Measurements from ENCODE around the gene ODF4. TPM values are rescaled to one million over a fixed set of nuclear protein-coding genes. Genes with fewer than 3 reads are reported as not detected.
A peak's percentile ranks its signal among the peaks of the same experiment; 100 is the strongest.
"Not testable (repeated sequence)": the region's sequence is repeated elsewhere in the genome, so short reads cannot be mapped to it uniquely, and the experiment has no call there.

The ODF4 gene
- total RNA-seq, 2 donors from 2014 or later = not detected

DNA sequence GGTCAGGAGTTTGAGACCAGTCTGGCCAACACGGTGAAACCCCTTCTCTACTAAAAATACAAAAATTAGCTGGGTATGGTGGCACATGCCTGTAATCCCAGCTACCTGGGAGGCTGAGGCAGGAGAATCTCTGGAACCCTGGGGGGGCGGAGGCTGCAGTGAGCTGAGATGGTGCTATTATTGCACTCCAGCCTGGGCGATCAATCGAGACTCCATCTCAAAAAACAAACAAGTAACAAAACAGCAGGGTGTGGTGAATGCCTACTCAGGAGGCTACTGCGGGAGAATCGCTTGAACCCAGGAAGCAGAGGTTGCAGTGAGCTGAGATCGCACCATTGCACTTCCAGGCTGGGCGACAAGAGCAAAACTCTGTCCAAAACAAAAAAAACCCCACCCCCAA, 38.5 kb downstream of the ODF4 start:
- peak overlapping the region; percentile 41 to 88 for H3K27ac Mint-ChIP-seq
- peaks cover 51 to 54% of the 10 kb centered on the region in 2 donors for H3K36me3 Mint-ChIP-seq
- not testable (repeated sequence) for DNase-seq (ENCODE audit: low spot score in 2 of 2); H3K9me3 Mint-ChIP-seq; ATAC-seq

DNA sequence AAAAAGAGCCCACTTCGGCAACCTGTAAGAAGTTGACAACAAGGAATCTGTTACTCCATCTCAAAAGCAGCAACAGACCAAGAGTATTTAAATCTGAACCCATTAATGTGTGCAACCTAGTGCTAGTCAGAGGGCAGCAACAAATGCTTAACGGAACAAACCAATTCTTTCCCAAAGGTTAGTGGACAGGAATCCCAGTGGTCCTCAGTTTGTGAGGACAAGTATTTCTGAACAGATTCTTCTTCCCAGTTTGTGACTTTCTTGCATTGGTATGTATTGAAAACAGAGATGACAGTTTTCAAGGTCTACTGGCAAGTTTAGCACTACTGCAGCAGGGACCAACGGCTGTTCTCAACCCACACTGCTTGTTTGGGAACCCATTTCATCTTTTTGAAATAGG, 40.4 kb downstream of the ODF4 start:
- H3K27ac Mint-ChIP-seq = no peak overlapping the region
- ATAC-seq (no peak), DNase-seq (ENCODE audit: low spot score in 2 of 2) (no peak)
- peaks cover 56 to 58% of the 10 kb centered on the region in 2 donors for H3K36me3 Mint-ChIP-seq
- no peaks in the 10 kb centered on the region for H3K9me3 Mint-ChIP-seq

DNA sequence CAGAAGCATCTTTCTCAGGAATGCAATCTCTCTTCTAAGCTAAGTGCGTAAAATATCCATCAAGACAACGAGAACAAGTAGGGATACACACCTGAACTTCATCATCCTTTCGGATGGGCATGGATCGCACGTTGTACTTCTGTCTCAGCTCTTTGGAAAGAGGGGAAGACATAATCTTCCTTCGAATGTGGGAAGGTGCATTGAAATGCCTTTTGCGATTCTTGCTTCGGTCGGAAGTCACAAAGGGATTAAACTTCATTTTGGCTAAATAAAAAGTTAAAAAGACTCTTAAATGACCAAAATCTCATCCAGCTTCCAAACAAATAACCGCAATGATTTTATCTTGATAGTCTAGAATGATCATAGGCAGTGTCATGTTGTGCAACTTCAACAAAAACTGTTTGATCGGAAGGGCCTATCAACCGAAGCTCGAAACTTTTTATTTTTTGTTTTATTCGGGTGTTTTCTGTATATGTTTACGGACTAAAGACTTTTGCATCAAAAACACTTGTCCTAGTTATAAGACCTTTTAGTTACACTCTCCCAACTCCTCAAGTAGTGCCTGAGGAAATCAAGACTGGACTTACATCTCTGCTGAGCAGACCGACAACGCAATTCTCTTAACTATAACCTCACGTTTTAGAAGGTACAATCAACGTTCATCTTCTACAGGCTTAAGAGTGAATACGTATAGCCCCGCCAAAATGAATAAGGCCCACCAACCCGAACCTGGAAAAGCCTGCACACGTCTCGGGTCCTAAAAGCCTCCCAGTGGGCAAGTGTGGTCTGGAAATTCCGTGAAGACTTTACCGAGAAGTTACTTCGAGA, 42.6 kb downstream of the ODF4 start:
- Mint-ChIP-seq H3K36me3 (peaks cover 49 to 54% of the 10 kb centered on the region in 2 donors), H3K27ac (peak overlapping the region; percentile 97 to 100), H3K9me3 (no peaks in the 10 kb centered on the region)
- DNase-seq (ENCODE audit: low spot score in 2 of 2) (no peak), ATAC-seq (no peak)

DNA sequence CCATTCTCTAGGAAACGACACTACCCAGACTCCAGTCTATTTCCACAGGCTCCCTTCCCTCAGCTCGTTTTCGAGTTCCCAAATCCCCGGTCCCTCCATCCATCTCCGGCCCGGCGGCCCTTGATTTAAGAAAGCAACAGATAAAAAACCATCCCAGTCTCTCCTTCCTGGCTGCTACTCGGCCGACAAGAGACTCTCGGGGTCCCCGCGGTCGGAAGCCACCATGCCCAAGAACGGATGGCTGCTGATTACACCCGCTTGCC, 43.2 kb downstream of the ODF4 start:
- DNase-seq (ENCODE audit: low spot score in 2 of 2) = no peak

DNA sequence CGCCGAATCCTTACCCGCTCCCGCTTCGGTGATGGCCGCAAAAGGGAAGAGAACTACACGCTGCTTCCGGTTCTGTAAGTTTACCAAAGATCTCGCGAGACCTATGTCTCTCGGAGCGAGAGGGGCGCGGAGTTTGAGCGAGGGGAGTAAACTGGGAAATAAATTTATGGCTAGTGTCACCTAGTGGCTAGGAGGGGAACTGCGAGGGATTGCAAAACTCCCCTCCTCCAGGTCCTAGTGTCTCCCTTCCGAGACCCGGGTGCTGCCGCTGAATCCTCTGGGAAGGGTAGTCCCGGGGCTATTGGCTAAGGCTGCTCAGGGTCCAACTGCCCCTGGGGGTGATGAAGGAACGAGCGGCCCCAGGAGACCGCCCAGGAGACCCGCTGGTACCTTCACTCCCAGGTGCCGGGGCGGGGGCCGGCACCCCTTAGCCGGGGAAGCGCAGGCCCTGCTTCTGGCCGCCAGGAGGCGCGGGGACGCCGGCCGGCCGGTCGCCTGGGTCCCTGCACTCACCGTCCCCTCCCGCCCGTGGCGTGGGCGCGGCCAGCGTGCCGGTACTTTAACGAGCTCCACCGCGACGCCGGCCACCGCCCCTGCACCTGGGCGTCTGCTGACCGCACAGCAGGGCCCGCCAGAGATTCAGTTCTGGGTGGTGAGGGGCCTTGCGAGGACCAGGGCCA, 43.6 kb downstream of the ODF4 start, which contains the start of gene RPL26:
Gene RPL26, minus strand, starts transcription at position 51 of the 680 bp plus-strand sequence. CDS start 883 bp downstream, outside the sequence.
- Mint-ChIP-seq H3K36me3 (peaks cover 45 to 49% of the 10 kb centered on the region in 2 donors), H3K9me3 (no peaks in the 10 kb centered on the region), H3K27ac (peak within 1 kb of the TSS; percentile 97 to 100)
- DNase-seq (ENCODE audit: low spot score in 2 of 2) (peak; percentile 93 to 96), ATAC-seq (peak; percentile 92)

More for the DNA sequence above, 43.2 kb downstream of the ODF4 start:
- H3K9me3 Mint-ChIP-seq = no peaks in the 10 kb centered on the region
- no peak for ATAC-seq
- H3K27ac Mint-ChIP-seq = peak overlapping the region; percentile 97 to 100
- H3K36me3 Mint-ChIP-seq = peaks cover 49% of the 10 kb centered on the region in 2 donors

DNA sequence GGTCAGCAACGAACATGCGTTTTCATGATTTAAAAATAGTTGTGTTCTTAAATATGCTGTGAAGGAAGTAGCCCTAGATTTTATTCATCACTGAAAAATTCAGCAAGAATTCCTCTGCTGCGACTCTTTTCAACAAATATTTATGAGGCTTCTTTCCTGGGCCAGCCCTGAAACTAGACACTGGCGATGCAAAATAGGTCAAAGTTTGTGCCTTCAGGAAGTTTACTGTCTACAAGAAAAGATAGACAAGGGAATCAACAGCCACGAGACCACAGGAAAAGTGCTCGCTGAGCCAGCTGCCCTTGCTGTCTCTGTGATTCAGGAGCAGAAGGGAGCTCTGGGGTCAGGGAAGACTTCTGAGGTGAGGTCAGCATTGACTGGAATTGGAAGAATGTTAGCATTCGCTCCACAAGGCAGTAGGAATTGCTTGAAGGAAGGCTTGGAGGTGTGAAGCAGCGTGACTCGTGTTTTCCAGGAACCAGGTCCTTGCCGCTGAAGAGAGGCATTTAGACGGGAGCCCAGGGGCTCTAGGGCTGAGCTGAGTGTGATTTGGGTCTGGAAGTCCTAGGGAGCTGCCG, 45.2 kb downstream of the ODF4 start:
- peak overlapping the region; percentile 88 to 97 for H3K27ac Mint-ChIP-seq
- ATAC-seq = no peak
- H3K9me3 Mint-ChIP-seq = no peaks in the 10 kb centered on the region
- peaks cover 33 to 37% of the 10 kb centered on the region in 2 donors for H3K36me3 Mint-ChIP-seq
- DNase-seq (ENCODE audit: low spot score in 2 of 2) = no peak

DNA sequence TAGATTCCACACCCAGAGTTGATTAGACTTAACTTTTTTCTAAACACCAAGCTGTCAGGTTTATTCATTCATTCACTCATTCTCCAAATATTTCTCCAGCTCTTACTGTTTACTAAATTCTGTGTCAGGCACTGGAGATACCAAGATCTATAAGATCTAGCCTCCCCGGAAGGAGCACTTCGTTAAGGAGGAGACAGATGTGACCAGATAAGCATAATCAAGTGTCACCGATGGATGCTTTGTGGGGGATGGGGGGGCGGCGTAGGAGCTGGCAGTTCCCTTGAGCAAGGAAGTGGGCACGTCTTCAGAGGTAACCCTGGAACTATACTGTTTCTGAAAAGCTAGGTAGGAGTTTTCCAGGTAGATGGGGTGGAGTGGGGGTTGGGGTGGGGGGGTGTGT, 47.2 kb downstream of the ODF4 start:
- no peaks in the 10 kb centered on the region for H3K9me3 Mint-ChIP-seq
- H3K36me3 Mint-ChIP-seq = peaks cover 15 to 20% of the 10 kb centered on the region in 2 donors
- peak overlapping the region in 1 of 2 donors; percentile 45 for H3K27ac Mint-ChIP-seq
- no peak for ATAC-seq
- no peak for DNase-seq (ENCODE audit: low spot score in 2 of 2)

DNA sequence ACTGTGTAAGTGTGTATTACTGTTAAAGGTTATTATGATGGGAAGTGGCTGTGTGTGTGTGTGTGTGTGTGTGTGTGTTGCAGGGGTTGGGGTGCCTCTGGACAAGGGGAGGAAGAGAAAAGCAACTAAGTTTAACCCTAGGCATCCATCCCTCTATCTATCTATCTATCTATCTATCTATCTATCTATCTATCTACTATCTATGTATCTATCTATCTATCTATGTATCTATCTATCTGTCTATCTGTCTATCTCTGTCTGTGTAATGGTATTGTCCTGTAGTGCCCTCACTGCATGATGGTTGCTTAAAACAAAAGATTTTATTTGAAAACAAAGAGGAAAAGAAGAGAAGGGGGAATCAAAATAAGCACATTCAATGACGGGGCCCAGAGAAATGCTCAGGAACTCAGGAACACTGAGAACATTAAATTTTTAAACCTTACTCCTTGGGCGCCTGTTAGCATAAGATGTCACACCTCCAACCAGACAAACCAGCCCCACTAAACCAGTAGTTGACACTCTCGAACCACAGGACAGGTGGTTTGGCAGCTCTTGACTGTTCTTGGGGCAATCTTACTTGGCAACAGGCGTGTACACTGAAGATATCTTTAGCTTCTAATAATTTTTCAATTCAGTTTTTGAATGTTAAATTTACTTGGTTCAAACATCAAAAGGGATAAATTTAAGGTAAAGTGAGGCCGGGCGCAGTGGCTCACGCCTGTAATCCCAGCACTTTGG, 48.4 kb downstream of the ODF4 start:
- Mint-ChIP-seq H3K9me3 (no peaks in the 10 kb centered on the region), H3K27ac (peak overlapping the region in 1 of 2 donors; percentile 16), H3K36me3 (peaks cover 2 to 7% of the 10 kb centered on the region in 2 donors)
- ATAC-seq (no peak), DNase-seq (ENCODE audit: low spot score in 2 of 2) (no peak)

DNA sequence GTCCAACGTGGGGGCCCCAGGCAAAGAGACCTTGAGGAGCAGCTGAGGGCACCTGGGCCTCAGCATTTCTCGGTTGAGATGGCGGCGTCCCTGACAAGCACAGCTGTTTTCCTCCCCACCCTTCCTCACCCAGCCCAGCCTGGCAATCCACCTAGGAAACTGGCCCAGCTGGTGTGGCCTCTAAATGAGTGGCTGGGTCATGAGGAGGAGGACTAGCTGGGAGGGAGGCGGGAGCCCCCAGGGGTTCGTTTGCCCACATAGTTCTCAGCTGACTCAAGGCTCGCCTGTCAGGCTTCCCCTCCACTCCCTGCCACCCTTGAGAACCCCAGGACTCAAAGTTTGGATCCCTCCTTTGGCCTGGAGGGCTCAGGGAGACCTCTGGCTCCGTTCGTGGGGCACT, 52.1 kb downstream of the ODF4 start:
- H3K9me3 Mint-ChIP-seq = peaks cover 0 to 5% of the 10 kb centered on the region in 2 donors
- ATAC-seq = no peak
- no peak for DNase-seq (ENCODE audit: low spot score in 2 of 2)
- H3K36me3 Mint-ChIP-seq = no peaks in the 10 kb centered on the region
- H3K27ac Mint-ChIP-seq = no peak overlapping the region

DNA sequence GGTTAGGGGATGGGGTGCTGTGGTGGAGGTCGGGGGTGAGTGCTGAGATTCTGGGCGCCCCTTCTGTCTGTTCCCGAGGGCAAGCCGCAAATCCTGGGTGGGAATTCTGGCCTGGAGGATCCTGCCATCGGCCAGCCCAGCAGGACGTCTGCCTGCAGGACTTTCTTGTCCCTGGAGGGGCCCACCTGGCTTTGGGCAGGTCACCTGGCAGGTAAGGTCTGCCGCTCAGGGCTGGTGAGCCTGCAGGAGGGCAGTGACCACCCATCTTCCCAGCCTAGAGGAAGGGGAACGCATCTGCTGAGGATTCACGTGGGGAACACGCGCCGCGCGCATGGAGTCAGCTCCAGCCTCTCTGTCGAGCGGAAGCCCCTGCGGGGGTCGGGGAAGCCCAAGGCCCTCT, 52.6 kb downstream of the ODF4 start:
- H3K36me3 Mint-ChIP-seq = no peaks in the 10 kb centered on the region
- H3K27ac Mint-ChIP-seq = no peak overlapping the region
- DNase-seq (ENCODE audit: low spot score in 2 of 2) (no peak), ATAC-seq (no peak)
- H3K9me3 Mint-ChIP-seq = peaks cover 0 to 5% of the 10 kb centered on the region in 2 donors

DNA sequence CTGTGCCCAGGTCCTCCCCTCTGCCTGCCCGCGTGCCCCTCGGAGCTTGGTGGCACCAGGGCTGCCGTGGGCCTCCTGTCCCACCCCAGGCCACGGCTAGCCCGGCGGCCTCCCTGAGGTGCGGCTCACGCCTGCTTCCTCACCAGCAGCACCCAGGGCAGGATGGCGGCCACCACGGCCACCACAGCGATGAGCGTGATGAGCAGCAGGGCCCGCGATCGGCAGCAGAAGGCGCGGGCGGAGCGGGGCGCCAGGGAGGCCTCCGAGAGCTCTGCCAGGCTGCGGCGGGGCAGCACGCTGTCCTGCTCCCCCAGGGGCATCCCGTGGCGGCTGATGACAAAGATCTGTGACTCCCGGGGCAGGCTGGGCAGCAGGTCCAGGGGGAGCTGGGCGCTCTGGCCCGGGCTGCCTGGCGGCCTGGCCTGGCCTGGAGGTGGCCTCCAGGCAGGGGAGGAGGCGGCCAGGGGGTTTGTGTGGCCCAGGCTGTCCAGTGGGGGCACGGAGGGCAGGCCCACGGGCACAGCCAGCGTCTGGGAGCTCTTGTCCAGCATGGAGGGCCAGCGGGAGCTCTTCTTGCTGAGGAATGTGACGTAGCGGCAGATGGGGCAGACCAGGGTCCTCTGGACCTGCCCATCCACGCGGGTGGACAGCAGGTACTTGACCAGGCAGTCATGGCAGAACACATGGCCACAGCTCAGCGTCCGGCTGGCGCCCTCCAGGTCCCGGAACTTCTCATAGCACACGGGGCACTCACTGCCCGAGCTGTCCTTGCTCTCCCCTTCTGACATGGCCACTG, 53.2 kb downstream of the ODF4 start:
- ATAC-seq (no peak), DNase-seq (ENCODE audit: low spot score in 2 of 2) (no peak)
- Mint-ChIP-seq H3K27ac (peak overlapping the region; percentile 85 to 87), H3K9me3 (peaks cover 0 to 5% of the 10 kb centered on the region in 2 donors), H3K36me3 (no peaks in the 10 kb centered on the region)

DNA sequence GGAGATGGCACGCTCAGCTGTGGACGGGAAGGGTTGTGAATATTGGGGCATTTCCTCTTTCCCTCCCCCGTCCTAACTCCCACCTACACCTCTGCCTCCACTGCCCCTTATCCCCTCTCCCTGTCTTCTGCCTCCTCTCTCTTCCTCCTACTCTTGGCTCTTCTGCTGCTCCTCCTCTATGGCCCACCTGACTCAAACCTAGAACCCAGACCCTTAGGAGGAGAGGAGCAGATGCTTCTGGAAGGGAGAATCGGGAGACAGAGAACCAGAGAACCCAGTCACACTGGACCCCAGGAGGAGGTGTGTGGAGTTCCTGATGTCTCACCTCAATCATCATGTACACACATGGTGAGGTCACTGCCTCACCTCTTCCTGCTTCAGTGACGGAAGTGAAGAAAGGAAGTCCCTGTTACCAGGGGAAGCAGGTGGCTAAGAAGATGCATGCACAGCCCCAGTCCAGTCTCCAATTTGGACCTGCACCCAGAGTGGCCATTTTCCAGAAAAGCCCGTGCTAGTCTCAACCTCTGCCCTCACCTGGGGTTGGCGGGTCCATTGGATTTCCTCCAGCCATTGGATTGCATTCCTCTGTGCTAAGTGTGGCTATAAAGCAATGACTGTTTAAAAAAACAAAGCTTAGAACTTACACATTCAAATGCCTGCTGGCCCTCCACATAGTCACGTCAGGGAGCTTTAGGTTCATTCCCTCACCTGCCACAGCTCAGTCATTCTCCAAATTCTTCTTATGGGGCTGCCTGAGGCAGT, 54.0 kb downstream of the ODF4 start:
- Mint-ChIP-seq H3K9me3 (peaks cover 0 to 5% of the 10 kb centered on the region in 2 donors), H3K36me3 (no peaks in the 10 kb centered on the region), H3K27ac (peak overlapping the region; percentile 85 to 87)
- ATAC-seq (peak; percentile 71 to 94), DNase-seq (ENCODE audit: low spot score in 2 of 2) (no peak)

DNA sequence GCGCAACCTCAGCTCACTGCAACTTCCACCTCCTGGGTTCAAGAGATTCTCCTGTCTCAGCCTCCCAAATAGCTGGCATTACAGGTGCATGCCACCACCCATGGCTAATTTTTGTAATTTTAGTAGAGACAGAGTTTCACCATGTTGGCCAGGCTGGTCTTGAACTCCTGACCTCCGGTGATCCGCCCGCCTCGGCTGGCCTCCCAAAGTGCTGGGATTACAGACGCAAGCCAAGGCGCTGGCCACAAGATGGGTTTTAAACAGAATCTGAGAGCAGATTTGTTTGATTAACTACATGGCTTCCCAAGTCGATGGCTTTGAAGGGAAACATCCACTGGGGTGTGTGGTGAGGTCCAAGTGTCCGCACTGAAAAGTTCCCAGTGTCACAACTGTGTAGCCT, 54.9 kb downstream of the ODF4 start:
- peak in 1 of 2 donors; percentile 14 for DNase-seq (ENCODE audit: low spot score in 2 of 2)
- not testable (repeated sequence) for ATAC-seq, H3K36me3 Mint-ChIP-seq, H3K9me3 Mint-ChIP-seq, H3K27ac Mint-ChIP-seq

Measured in activated naive CD4-positive, alpha-beta T cell treated with anti-CD3 and anti-CD28 coated beads, Interleukin-2, amount 50 U/mL, for 72 hours (primary cell).